ELF-1 (cell line): ENCODE results near the gene FGF8.
"Not testable (repeated sequence)": the region's sequence is repeated elsewhere in the genome, so short reads cannot be mapped to it uniquely, and the experiment has no call there.

Source experiments
- DNase-seq: peaks from one replicate; pipeline ENCODE4 v3.0.0-alpha.2; 2016; ENCODE audit warnings: low read depth, low spot score

FGF8 gene, protein sequence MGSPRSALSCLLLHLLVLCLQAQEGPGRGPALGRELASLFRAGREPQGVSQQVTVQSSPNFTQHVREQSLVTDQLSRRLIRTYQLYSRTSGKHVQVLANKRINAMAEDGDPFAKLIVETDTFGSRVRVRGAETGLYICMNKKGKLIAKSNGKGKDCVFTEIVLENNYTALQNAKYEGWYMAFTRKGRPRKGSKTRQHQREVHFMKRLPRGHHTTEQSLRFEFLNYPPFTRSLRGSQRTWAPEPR

DNA sequence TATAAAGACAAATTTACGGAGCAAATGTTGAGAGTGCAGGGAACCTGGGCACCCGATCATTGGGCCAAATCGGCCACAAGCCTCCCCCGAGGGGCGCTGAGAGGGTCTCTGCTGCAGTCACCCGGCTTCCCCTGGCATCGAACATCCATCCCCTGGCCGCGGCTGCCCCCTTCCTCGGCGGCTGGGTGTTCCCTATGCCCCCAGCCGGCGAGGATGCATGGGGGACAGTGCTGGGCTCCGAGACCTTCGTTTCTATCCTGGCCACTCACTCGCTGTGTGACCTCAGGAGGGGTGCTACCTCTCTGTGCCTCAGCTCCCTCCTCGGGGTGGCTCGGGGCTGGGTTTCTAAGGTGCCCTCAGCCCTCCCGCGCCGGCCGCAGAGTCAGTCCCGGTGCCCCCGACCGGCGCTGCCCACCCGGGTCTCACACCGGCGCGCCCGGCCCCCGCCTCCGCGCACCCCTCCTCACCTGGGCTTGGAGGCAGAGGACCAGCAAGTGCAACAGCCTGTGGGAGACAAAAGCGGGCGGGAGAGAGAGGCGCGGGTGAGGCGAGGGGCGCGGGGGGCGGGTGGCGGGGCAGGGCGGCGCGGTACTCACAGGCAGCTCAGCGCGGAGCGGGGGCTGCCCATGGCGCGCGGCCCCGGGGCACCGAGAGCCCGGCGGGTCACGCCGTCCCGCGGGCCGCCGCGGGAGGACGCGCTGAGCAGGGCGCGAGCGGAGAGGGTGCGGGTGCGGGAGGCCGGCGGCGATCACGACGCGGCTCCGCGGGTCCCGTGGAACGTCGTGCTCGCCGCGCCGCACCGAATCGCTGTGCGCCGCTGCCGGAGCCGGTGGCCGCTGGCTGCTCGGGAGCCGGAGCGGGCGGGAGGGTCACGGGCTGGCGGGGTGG, at the start of gene FGF8:
Gene FGF8, minus strand, starts transcription at position 842 of the 888 bp plus-strand sequence. Its CDS starts 214 bp downstream, at position 628.
- DNase-seq, result no peak

DNA sequence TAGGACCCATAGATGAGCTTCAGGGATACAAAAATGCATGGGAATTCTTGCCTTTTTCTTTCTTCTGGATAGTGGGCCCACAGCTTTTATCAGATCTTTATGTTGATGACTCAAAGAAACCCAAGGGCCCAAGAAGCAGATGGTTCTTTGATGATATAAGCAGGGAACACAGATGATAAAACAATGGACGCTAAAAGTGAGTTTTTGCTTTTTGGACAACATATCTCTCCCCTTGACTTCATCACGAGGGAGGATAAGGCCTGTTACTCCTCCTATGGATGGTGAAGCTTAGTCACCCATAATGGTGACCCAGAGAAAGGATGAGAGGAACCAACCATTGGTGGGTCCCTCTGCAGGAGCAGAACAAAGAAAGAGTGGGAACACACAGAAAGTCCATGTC, 48.8 kb upstream of the FGF8 start:
- no peak for DNase-seq

DNA sequence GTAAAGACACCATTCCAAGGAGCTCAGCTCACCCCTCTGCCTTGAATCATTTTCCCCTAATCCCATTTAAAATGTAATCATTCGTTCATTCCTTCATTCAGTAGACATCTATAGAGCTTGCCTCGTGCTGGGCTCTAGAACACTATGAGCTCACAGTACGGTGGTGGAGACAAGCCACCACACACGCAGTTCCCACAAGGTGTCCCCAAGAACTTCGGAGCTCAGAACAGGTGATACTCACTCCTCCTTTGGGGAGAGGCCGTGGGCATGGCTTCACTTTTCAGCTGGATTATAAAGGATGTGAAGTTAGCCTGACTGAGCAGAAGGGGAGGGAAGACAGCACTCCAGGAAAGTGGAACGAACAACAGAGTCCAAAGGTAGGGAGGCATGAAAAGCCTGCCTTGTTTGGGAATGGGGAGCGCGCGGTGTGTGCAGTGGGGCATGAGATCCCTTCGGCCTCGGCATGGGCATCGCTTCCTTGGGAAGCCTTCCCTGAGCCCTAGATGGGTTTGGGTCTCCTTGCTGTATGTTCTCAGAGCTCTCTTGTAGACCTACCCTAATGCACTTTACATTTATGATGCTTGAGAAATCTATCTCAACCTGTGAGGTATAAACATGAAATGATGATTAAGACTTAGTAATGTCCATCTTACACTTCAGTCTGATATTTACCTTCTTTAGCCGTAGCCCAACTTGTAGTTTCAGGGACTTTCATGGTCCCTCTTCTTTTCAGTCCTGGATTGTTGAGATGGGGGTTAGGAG, 43.1 kb upstream of the FGF8 start:
- no peak for DNase-seq

DNA sequence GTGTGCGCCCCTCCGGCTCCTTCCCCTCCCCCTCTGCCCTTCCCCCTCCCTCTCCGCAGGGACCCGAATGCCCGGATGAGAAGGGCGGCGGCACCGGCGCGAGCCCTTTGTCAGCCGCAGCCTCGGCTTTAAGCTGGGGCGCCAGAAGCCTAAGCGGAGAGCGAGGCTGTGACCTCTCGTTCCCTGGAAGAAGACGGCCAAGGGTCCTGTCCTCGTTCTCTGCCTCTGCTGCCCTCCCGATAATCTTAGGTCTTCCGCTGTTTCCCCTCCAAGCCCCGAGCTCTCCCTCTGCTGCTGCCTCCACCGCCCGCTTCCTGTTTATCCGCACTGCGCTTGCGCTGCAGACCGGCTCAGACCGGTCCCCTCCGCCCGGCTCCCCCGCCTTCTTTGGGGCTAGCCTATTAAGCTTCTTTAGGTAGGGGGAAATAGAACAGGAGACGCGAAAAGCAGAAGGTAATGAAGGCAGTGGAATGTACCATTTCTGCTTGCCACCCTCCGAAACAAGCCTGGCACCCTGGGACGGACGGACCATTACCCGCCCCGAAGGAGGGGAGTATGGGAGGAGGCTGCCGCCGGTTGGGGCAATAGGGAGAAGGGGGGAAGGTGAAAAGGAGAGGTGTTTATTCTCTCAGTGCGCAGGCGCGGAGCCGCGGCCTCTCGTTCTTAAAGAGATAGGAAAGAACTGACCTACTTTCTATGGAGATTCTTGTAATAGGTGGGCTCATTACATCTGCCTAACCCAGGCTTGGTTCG, 42.4 kb upstream of the FGF8 start, which contains the start of gene OGA:
Gene OGA, minus strand, starts transcription at position 326 of the 753 bp plus-strand sequence. CDS start 422 bp downstream, outside the sequence.
- DNase-seq, result peak; percentile 100

DNA sequence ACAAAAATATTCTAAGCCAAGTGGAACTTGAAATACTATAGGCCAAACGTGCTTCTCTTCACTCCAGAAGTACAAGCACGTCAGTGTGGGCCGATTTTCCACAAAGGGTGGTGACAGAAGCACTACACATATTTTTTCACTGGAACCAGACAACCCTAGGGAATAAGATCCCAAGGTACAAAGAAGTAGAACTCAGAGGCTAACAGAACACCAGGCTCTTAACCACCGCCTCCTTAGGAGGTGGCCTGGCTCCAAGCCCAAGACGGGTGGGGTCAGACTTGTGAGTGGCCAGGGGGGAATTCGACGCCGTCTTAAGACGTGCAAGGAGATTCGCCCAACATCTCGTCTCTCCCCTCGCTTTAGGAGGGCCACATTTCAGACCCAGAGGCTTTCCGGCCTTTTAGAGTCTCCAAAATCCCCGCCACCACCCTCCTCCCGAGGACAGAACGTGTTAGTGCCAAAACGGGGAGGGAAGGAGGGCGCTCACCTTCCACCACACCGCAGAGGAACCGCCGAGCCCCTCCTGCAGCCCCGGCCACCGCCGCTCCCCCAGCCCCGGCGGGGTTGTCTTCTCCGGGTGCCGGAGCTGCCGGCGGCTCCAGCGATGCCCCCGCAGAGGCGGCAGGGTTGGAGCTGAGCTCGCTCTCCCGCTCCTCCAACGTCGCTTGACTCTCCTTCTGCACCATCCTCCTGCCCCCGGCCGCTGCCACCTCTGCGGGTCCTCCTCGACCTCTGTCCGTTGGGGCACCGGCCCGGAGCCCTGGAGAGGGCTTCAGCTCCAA, 41.6 kb upstream of the FGF8 start:
- peak; percentile 76 for DNase-seq

DNA sequence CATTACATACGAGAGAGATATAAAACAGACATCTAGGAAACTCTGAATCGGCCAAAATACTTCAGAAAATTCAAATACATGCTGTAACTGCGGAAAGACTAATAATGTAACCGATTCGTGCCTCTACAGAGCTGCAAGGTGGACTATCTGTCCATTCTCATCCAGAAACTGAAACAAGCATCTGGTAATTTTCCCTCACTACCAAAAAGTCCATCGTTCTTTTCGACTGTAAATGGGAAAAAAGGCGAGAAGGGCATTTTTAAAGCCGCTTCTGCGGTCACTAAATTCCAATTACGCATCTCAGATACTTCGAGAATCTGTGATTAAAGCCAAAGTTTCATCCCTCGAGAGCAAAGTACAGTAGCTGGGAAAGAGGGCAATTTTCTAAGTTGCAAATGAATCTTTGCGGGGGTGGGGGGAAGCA, 41.0 kb upstream of the FGF8 start:
- DNase-seq, result no peak

DNA sequence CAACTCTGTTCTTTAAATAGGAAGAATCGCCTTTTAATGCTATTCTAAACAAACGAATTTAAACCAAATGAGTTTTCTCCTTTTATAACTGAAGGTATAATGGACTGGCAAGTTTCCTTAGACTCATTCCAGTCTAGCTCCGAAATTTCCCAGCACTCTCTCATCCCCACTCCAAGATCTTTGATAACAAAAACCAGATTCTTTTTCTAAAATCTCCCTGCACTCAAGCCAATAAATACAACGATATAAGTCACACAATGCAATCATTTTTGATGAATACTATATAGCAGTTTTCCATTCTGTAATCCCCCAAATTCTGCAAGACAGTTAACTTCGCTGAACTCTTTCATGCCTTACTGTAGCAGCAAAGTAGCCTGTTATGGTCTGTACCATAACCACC, 40.5 kb upstream of the FGF8 start:
- DNase-seq, result no peak

DNA sequence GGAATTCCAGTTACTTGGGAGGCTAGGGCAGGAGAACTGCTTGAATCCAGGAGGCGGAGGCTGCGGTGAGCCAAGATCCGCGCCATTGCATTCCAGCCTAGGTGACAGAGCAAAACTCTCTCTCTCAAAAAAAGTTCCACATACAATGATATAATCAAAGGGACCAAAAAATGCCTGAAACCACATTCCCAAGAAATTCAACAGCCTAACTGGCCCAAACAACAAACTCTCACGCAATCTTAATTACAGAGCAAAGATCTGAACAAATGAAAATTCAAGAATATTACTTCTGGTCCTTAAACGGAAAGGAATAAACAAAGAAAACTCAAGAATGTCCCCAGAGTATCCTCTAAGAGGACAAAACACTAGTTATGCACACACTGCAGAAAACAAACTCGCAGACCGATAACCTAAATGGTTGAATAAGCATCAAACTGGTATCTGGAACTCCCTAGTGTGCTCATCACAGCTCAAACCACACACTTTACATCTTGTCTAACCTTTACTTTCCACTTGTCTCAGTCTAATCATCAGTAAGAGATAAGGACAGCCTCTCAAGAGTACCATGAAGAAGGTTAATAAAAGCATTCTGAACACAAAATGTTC, 38.7 kb upstream of the FGF8 start:
- DNase-seq, result peak; percentile 33

DNA sequence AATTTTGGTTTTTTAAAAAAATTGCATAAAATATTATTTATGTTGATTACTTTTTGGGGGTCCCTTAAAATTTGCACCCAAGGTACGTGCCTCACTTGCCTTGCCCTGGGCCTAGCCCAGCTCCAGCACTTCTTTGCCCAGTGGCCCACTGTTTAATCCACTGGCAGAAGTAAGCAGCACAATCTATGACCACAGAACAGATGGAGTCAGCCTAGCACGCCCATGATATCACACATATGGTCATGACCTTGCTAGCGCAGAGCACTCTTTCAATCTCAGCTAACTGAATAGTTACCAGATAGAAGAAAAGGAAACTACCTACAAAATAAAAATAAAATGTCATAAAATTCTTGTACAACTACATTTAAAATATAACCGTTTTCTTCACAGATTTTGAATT, 36.7 kb upstream of the FGF8 start:
- no peak for DNase-seq

DNA sequence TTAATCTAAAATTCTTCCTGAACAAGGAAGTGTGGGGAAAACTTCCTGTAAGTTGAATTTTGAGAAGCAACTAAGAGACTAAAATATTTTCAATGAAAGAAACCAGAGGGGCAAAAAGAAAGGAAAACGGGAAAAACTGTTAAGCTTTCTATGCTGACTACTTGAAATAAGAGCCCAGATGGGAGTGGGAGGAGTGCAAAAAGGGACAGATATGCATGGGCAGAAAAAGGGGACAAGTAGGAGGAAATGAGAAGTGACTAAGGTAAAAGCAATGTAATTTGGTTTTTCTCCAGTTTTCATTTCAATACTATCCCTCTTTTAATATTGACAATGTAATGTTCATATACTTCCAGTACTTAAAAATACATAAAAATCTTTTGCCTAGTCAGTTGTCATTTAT, 31.2 kb upstream of the FGF8 start:
- no peak for DNase-seq

DNA sequence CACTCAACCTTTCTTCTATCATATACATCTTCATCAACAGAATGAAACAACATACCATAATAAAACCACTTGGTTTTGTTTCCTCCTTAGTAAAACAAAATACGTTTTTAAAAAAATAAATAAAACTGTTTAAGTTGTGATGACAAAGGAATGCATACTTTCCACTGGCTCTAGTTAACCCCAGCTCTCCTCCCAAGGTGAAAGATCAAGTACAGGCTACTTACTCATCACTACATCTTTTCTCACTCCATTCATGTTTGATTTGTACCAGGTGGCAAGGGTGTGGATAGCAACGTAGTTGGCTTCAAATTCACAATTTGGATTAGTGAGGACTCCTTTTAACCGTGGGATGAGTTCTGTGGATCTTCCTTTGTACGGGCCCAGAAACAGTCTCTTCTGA, 27.6 kb upstream of the FGF8 start:
- DNase-seq, result no peak

DNA sequence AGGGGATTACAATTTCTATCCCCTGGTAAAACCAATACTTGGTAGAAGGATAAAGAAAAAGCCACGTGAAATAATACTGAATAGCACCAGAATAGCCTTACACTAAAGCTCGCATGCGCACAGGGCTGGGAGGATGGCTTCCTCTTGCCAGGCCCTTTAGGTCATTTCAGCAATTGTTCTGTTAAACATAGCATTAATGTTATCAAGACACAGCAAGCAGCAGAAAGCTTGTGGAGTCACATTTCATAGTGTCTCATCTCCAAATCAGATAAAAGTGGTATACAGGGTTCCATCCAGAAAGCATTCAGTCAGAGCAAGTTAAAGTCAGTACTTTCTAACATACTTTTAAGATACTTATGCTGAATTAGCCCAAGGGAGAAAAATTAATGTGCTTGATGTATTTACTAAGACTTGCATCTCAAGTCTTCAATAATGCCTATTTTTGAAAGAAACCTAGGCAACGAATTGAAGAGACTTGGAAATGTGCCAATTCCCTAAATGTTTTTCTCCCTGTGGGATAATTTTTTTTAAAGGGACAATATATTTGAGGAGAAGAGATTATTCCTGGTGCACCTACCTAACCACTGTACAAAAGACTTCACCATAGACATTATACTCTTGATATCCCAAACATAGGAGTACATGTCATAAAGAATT, 21.6 kb upstream of the FGF8 start:
- no peak for DNase-seq

DNA sequence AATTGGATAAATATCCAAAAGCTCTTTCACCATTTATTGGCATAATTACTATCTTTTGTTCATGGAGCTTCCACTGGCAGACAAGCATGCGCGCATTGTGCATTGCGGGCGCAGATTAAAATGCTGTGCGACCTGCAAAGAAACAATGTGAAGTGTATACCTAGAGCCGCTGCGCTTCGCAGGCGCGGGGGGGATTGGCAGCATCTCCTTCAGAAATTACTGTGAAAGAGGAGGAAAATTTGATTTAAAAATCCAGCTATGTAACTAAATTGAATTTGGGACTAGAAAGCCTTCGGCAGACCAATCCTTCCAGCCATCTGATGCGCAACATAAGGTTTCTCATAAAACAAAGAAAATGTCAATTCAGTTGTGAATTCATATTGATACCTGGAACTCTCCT, 17.6 kb upstream of the FGF8 start:
- DNase-seq, result no peak

DNA sequence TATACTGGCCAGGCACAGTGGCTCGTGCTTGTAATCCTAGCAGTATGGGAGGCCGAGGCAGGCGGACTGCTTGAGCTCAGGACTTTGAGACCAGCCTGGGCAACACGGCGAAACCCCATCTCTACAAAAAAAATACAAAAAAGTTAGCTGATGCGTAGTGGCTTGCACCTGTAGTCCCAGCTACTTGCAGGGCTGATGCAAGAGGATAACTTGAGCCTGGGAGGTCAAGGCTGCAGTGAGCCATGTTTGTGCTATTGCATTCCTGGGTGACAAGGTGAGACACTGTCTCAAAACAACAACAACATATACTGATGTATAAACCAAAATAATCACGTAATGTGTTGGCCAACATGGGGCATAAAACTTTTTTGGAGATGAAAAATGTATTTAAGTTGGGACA, 13.8 kb upstream of the FGF8 start:
- DNase-seq, result no peak

DNA sequence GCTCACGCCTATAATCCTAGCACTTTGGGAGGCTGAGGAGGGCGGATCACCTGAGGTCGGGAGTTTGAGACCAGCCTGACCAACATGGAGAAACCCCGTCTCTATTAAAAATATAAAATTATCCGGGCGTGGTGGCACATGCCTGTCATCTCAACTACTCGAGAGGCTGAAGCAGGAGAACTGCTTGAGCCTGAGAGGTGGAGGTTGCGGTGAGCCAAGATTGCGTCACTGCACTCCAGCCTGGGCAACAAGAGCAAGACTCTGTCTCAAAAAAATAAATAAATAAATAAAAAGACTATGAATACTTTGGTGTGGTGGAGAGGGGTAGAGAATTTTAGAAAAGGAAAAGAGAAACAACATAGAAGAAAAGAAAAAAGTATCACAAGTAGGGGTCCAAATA, 13.3 kb upstream of the FGF8 start:
- DNase-seq, result not testable (repeated sequence)

DNA sequence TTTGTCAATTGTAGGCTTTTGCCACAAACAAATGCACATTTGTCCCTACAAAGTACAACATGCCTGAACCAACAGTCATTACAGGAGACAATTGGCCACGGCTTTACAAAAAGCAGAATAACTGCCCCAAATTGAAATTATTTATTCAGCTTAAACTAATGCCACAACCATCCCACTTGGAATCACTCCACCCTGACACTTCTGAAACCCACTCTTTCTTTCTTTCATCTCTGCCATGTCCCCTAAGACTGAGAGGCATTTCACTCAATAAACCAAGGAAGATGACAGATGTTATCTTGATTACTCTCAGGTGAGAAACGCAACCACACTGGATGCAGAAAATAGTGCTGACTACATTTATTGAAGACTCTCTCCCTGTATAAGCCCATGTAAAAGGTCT, 9.9 kb upstream of the FGF8 start:
- DNase-seq, result no peak

DNA sequence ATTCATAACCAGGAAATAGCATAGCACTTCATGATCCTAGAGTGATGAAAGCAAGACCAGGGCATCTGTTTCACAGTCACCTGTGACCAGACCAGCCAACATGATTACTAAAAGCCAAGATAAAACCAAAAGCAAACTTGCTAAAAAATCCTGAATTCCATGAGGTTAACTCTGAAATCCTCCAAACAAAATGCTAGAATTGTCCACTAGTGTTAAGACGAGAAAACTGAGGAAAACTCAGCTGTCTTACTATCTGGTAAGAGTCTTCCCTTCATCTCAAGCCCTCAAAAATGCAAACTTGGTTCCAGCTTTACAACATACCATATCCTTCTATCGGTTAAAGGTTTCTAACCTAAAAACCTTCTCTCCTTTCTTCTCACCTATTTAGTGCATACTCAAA, 8.6 kb upstream of the FGF8 start:
- DNase-seq, result no peak

DNA sequence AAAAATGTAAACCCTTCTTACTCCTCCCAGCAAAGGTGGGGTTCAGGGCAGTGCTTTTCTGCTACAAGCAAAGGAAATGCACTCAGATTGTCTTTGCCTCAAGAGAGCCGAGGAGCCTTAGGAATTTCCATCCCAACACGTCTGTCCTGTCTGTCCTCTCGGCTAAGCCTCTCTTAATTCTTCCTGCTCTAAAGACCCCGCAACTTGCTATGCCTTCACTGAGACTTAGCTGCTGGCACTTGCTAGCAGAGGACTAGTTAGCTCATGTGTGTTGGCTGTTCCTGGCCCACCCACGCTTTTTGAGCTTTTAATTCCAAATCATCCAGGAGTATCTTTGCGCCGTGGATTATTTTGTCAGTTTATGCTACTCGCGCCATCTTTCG, 7.8 kb upstream of the FGF8 start:
- no peak for DNase-seq

DNA sequence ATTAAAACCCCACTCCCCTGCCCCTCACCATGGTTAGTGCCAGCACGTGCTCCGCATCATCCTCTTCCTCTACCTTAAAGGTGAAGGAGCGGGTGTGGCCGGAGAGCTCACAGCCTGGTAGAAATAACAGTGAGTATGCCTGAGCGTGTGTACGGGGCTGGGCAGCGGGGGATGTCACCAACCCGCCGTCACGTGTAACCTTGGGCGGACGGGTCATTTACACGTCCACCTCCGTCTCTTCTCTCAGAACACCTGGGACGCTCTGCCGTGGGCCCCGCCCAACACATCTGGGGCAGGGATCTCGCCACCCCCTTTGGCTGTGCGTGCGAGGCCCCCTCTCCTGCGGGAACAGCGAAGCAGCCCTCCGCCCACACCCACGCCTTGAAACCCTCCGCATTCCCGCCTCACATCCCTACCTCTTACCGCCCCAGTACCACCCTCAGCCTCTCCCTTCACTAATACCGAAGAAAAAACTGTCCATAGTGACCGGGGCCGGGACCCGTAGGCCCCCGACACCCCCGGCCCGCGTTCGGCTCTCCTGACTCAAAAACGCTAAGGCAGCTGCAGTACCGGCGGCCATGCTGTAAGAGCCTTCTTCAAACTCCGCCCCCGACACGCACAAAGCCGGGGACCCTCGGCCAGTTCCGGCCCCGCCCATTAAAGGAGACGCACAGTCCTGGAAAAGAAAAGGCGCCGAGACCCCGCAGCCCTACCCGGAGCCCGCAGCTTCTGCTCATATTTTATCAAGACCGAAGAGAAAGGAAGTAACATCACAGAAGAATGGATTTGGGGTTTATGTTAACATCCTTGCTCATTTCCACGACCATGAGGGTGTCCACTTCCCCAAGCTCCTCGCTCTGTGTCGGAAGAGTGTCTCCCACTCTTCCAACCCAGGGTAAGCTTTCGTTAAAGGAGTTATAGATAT, 7.2 kb upstream of the FGF8 start, which contains the start of gene NPM3:
Gene NPM3, minus strand, starts transcription at position 636 of the 925 bp plus-strand sequence. Its CDS starts 56 bp downstream, at position 580.
- DNase-seq, result peak; percentile 86
